Activated naive CD4-positive, alpha-beta T cell treated with anti-CD3 and anti-CD28 coated beads, Interleukin-2, amount 50 U/mL, for 24 hours (primary cell): ENCODE data around the gene AADACL4.
A peak's percentile ranks its signal among the peaks of the same experiment; 100 is the strongest.

Source experiments
- H3K27ac Mint-ChIP-seq: one replicate; pipeline ENCODE4 v1.8.0; 2021; ENCODE audit warnings: mild to moderate bottlenecking, mixed read lengths
- H3K27me3 Mint-ChIP-seq: one replicate; pipeline ENCODE4 v1.8.0; 2021; ENCODE audit warnings: mixed read lengths
- H3K36me3 Mint-ChIP-seq: one replicate; pipeline ENCODE4 v1.8.0; 2021; ENCODE audit warnings: mixed read lengths
- H3K4me1 Mint-ChIP-seq: one replicate; pipeline ENCODE4 v1.8.0; 2021; ENCODE audit warnings: mixed read lengths
- H3K4me3 Mint-ChIP-seq: one replicate; pipeline ENCODE4 v1.8.0; 2021; ENCODE audit warnings: mild to moderate bottlenecking, mixed read lengths
- H3K9me3 Mint-ChIP-seq: one replicate; pipeline ENCODE4 v1.8.0; 2021; ENCODE audit warnings: mixed read lengths

Gene AADACL4

GRCh38 chr1:12604986-12605385 is 38.9 kb upstream of the AADACL4 start:
- no peaks in the 10 kb centered on the region for H3K27me3 Mint-ChIP-seq
- H3K36me3 Mint-ChIP-seq, result peaks cover 23% of the 10 kb centered on the region
- no peak overlapping the region for H3K4me3 Mint-ChIP-seq
- H3K9me3 Mint-ChIP-seq, result no peaks in the 10 kb centered on the region
- H3K27ac Mint-ChIP-seq, result no peak overlapping the region
- peaks cover 81% of the 10 kb centered on the region for H3K4me1 Mint-ChIP-seq

DNA sequence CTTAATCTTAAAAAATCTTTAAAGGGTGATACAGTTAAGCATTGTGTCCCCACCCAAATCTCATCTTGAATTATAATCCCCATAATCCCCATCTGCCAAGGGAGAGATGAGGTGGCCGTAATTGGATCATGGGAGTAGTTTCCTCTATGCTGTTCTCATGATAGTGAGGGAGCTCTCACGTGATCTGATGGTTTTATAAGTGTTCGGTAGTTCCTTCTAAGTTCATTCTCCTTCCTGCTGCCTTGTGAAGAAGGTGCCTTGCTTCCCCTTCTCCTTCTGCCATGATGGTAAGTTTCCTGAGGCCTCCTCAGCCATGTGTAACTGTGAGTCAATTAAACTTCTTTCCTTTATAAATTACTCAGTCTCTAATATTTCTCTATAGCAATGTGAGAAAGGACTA is 36.6 kb upstream of the AADACL4 start:
- H3K4me1 Mint-ChIP-seq, result peaks cover 82% of the 10 kb centered on the region
- peak overlapping the region; percentile 85 for H3K27ac Mint-ChIP-seq
- H3K9me3 Mint-ChIP-seq, result no peaks in the 10 kb centered on the region
- peaks cover 35% of the 10 kb centered on the region for H3K36me3 Mint-ChIP-seq
- no peaks in the 10 kb centered on the region for H3K27me3 Mint-ChIP-seq
- H3K4me3 Mint-ChIP-seq, result no peak overlapping the region

DNA sequence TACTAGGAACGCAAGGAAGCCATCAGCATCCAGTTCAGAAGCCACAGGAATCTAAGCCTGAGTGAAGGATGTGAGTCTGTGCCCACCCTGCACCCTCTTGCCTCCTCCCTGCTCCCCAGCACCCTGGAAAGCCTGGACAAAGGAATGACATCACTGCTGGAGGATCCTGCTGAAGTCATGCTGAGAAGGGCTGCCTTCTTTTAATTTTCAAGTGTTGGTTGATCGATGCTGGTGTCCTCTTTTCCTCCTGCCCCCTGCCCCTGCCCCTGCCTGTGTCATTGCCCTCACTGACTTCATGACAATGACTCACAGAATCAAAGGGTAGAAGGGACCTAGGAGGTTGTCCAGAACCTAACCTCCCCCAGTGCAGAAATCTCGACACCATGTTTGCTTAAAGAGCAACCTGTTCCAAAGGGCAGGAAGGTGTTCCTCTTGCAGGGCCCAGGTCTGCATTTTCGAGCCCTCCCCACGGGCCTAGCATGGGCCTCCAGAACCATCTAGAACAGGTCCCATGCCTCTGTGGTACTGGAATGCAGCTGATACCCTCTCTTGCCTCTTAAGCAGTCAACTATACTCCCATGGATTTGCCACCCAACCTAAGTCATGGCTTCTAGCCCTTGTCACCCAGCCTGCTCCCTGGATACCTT is 35.5 kb upstream of the AADACL4 start:
- Mint-ChIP-seq H3K9me3 (no peaks in the 10 kb centered on the region), H3K36me3 (peaks cover 40% of the 10 kb centered on the region), H3K4me1 (peaks cover 82% of the 10 kb centered on the region), H3K4me3 (no peak overlapping the region), H3K27me3 (no peaks in the 10 kb centered on the region), H3K27ac (peak overlapping the region; percentile 23)

DNA sequence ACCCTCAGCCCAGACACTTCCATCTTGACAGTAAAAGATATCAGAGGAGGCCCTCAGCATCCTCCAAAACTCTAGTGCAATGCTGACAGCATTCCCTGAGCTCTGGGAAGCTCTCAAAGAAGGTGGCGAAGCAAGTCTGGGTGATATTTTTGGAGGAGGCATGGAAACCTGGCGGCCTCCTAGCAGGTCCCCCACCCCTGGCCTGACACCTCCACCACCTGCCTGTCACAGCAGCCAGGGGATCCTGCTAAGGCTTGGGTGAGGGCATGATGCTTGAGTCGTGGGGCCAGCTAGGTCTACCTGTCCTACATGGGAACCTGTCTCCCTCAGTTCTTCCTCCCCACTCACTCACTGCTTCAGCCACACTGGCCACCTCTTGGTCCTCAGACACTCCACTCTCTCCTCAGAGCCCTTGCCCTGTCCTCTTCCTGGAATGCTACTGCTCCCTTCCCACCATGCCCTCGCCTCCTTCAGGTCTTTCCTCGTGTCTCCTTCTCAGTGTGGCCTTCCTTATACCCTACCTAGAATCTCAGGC is 34.3 kb upstream of the AADACL4 start:
- Mint-ChIP-seq H3K36me3 (peaks cover 34% of the 10 kb centered on the region), H3K27me3 (no peaks in the 10 kb centered on the region), H3K4me1 (peaks cover 82% of the 10 kb centered on the region), H3K4me3 (no peak overlapping the region), H3K27ac (peak overlapping the region; percentile 74), H3K9me3 (no peaks in the 10 kb centered on the region)

GRCh38 chr1:12610305-12610935 is 33.5 kb upstream of the AADACL4 start:
- H3K36me3 Mint-ChIP-seq, result peaks cover 36% of the 10 kb centered on the region
- H3K4me1 Mint-ChIP-seq, result peaks cover 82% of the 10 kb centered on the region
- no peaks in the 10 kb centered on the region for H3K27me3 Mint-ChIP-seq
- peak overlapping the region; percentile 21 for H3K27ac Mint-ChIP-seq
- H3K9me3 Mint-ChIP-seq, result no peaks in the 10 kb centered on the region
- H3K4me3 Mint-ChIP-seq, result peak overlapping the region; percentile 3

GRCh38 chr1:12610941-12611340 is 32.9 kb upstream of the AADACL4 start:
- Mint-ChIP-seq H3K4me3 (peak overlapping the region; percentile 3), H3K27me3 (no peaks in the 10 kb centered on the region), H3K9me3 (no peaks in the 10 kb centered on the region), H3K4me1 (peaks cover 83% of the 10 kb centered on the region), H3K27ac (peak overlapping the region; percentile 21), H3K36me3 (peaks cover 34% of the 10 kb centered on the region)

- Mint-ChIP-seq H3K27ac (peak overlapping the region; percentile 13), H3K4me3 (peak overlapping the region; percentile 48), H3K9me3 (no peaks in the 10 kb centered on the region), H3K27me3 (no peaks in the 10 kb centered on the region), H3K36me3 (peaks cover 25% of the 10 kb centered on the region), H3K4me1 (peaks cover 76% of the 10 kb centered on the region)
These were observed 30.7 kb upstream of the AADACL4 start for GRCh38 chr1:12613180-12613579.

- Mint-ChIP-seq H3K27ac (no peak overlapping the region), H3K4me3 (peak overlapping the region; percentile 98), H3K27me3 (no peaks in the 10 kb centered on the region), H3K4me1 (peaks cover 75% of the 10 kb centered on the region), H3K9me3 (no peaks in the 10 kb centered on the region), H3K36me3 (peaks cover 19% of the 10 kb centered on the region)
These were observed 29.3 kb upstream of the AADACL4 start for GRCh38 chr1:12614402-12615158.

DNA sequence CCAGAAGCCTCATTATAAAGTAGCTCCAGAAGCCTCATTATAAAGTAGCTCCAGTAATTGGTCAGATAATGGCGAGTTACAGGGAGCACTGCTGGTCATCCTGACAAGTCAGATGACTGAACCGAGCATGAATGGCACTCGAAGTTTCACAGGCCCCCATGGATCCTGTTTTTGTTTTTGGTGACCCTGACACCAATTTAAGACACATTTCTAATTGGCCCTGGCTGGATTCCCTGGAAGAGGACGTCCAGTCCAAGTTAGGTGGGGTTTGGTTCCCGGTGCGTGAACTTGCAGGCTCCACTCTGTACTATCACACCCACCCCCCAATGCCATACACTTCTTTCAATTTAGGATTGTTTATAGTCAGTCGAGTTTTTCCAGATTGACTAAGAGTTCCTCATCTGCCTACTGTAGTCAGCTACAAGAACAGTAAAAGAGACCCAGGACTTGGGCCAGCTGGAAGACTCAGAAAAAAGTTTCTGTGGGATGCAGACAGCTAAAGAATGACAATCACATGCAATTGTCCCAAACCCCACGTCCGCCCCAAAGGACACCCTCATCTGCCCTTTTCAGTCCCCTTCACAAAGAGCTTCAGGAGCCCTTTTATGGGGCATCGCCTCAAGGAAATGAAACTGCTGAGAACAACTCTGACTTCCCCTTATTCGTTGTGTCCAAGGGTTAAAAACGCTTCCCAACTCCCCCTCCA is 28.6 kb upstream of the AADACL4 start:
- Mint-ChIP-seq H3K27me3 (no peaks in the 10 kb centered on the region), H3K9me3 (no peaks in the 10 kb centered on the region), H3K4me3 (peak overlapping the region; percentile 98), H3K4me1 (peaks cover 75% of the 10 kb centered on the region), H3K36me3 (peaks cover 18% of the 10 kb centered on the region), H3K27ac (peak overlapping the region; percentile 17)

DNA sequence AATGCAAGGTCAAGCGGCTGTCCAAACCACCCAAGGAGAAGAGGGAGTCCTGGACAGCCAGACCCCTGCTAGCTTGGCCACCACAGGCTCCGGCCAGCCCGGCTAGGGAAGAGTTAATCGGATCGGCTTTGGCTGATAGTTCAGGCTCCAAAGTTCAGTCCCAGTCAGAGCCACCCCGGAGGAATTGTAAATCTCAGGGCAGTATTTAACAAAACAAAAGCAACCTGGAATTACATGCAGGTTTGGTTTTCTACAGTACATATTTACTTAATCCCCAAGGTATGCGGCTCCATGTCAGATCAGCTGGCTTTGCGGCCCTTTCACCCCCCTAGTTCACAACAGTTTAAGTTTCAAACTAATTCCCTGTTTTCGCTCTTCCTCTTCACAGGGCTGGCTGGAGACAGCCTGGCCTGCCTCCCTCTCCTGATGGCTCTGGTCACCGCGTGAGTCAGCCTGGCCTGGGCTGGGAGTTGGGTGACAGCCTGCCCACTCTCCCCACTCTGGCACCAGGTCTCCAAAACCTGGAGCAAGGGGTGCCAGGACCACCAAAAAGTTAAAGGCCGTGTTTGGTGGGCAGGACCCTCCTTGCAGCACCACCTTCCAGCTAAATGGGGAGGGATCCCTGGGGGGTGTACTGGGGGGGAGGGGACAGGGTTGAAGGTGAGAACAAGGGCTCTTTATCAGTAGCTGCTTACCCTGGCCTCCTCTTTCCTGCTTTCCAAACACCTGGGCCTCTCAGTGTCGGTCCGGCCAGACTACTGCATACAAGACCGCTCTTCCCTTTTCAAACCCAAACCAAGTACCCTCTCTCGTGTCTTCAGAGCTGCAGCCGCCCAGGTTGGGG is 27.8 kb upstream of the AADACL4 start:
- Mint-ChIP-seq H3K4me3 (peak overlapping the region; percentile 98), H3K36me3 (peaks cover 10% of the 10 kb centered on the region), H3K9me3 (no peaks in the 10 kb centered on the region), H3K27ac (peak overlapping the region; percentile 77), H3K27me3 (no peaks in the 10 kb centered on the region), H3K4me1 (peaks cover 68% of the 10 kb centered on the region)

- H3K4me3 Mint-ChIP-seq, result peak overlapping the region; percentile 98
- H3K27me3 Mint-ChIP-seq, result no peaks in the 10 kb centered on the region
- H3K27ac Mint-ChIP-seq, result peak overlapping the region; percentile 95
These were observed 27.0 kb upstream of the AADACL4 start for GRCh38 chr1:12616709-12617373.

DNA sequence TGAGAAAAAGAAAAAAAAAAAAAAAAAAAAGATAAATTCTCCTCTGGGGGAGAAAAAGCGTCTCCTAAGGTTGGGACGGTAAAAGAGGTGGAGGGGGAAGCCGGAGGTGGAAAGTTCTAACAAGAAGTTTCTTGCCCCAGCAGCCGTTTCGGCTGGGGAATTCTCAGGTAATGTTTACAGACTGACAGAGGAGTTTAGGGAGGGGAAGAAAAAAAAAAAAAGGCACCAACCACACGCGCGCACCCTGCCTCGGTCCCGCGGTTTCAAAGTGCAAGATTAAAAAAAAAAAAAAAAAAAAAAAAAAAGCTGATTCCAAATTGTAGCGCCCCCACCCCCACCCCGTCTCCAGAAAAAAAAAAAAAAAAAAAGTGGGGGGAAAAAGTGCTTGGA is 26.4 kb upstream of the AADACL4 start:
- Mint-ChIP-seq H3K36me3 (peaks cover 4% of the 10 kb centered on the region), H3K27ac (peak overlapping the region; percentile 95), H3K27me3 (no peaks in the 10 kb centered on the region), H3K4me1 (peaks cover 56% of the 10 kb centered on the region), H3K4me3 (peak overlapping the region; percentile 98), H3K9me3 (no peaks in the 10 kb centered on the region)

More at GRCh38 chr1:12616709-12617373, 27.0 kb upstream of the AADACL4 start:
- Mint-ChIP-seq H3K9me3 (no peaks in the 10 kb centered on the region), H3K4me1 (peaks cover 62% of the 10 kb centered on the region), H3K36me3 (peaks cover 8% of the 10 kb centered on the region)

- peak within 1 kb of the TSS; percentile 95 for H3K27ac Mint-ChIP-seq
- peaks cover 50% of the 10 kb centered on the region for H3K4me1 Mint-ChIP-seq
- peak within 1 kb of the TSS; percentile 98 for H3K4me3 Mint-ChIP-seq
- no peaks in the 10 kb centered on the region for H3K27me3 Mint-ChIP-seq
- peaks cover 2% of the 10 kb centered on the region for H3K36me3 Mint-ChIP-seq
- no peaks in the 10 kb centered on the region for H3K9me3 Mint-ChIP-seq
These were observed 25.8 kb upstream of the AADACL4 start, which contains the start of gene DHRS3 for GRCh38 chr1:12617901-12618660. Gene DHRS3 (minus strand): TSS chr1:12618210. CDS start chr1:12617348, 862 bp downstream.

DNA sequence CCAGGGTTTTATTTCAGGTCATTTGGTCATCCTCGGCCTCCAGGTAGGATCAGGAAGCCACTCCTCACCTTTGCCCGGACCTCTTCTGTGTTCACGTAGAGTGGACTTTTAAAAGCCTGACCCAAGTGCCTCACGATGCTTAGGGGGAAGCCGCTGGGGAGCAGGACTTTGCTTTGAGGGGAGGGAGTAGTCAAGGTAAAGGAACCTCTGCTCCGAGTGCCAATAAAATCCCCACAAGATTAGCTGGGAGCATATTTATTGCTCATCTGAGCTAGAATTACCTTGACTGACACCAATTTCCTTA is 25.3 kb upstream of the AADACL4 start:
- H3K4me1 Mint-ChIP-seq, result peaks cover 48% of the 10 kb centered on the region
- H3K4me3 Mint-ChIP-seq, result peak overlapping the region; percentile 98
- H3K27me3 Mint-ChIP-seq, result no peaks in the 10 kb centered on the region
- peak overlapping the region; percentile 95 for H3K27ac Mint-ChIP-seq
- peaks cover 1% of the 10 kb centered on the region for H3K36me3 Mint-ChIP-seq
- no peaks in the 10 kb centered on the region for H3K9me3 Mint-ChIP-seq
